CD4-positive, alpha-beta T cell treated with Interleukin-17A for 4 hours (primary cell): ENCODE measurements around the gene ST6GALNAC4.
"Not testable (repeated sequence)": the region's sequence is repeated elsewhere in the genome, so short reads cannot be mapped to it uniquely, and the experiment has no call there.

Experiments
- DNase-seq: peaks from one replicate; pipeline ENCODE4 v3.0.0-alpha.2; 2020; ENCODE audit warnings: mixed read lengths

The ST6GALNAC4 gene

DNA sequence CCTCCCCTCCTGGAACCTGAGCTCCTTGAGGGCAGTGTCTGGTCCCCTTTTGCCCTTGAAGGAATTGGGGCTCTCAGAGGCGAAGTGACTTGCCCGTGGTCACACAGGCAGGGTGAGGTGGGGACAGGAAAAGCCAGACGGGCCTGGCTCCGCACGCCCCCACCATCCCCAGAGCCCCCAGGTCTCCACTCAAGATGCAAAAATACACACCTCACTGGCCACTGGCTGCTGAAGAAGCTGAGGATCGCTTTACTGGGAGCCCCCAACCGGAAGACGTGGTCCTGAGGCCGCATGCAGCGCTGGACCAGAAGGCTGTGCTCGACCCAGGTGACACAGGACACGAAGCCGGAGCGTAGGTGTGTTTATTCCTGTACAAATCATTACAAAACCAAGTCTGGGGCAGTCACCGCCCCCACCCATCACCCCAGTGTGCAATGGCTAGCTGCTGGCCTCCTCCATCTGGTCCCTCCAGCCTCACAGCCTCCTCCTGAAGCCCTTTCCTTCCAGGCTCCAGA is 31.8 kb downstream of the ST6GALNAC4 start:
- DNase-seq: no peak

GRCh38 chr9:127884427-127884911 is 32.4 kb downstream of the ST6GALNAC4 start:
- DNase-seq: no peak

DNA sequence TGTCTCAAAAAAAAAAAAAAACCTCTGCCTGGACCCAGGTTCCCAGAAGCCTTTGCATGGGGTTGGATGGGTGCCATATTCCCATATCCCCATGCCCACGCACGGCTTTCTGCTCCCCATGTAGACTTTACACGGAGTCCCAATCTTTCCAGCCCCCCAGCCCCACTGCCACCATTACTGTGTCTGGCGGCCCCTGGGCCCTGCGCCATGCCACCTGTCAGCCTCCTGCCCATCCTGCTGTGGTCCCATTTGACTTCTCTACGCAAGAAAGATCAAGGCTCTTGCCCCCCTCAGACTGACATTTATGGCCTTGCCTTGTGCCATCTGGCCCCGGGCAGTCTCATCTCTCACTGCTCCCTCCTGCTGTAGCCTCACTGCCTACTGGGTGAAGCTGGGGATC is 32.9 kb downstream of the ST6GALNAC4 start:
- DNase-seq: no peak

- DNase-seq: not testable (repeated sequence)
These were observed 35.1 kb downstream of the ST6GALNAC4 start for GRCh38 chr9:127881715-127882114.

DNA sequence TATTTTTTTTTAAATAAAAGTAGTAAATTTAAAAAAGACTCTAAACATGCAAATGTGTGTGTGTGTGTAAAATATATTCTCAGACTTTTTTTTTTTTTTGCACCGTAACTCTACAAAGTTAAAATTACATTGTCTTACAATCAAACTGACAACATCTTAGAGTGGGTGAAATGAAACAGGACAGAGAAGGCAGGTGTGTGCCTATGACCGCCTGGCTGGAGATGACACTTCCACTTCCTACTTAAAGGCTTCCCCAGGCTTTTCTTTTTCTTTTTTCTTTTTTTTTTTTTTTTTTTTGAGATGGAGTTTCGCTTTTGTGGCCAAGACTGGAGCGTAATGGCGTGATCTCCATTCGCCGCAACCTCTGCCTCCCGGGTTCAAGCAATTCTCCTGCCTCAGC is 36.7 kb downstream of the ST6GALNAC4 start:
- DNase-seq: no peak

- no peak for DNase-seq
These were observed 38.0 kb downstream of the ST6GALNAC4 start for GRCh38 chr9:127878652-127879390.

GRCh38 chr9:127878001-127878651 is 38.7 kb downstream of the ST6GALNAC4 start:
- DNase-seq: no peak

- DNase-seq: no peak
These were observed 39.3 kb downstream of the ST6GALNAC4 start, which contains the start of gene AK1 for GRCh38 chr9:127877566-127877998. AK1 (minus strand) TSS chr9:127877675; CDS start chr9:127874617, 3,058 bp downstream.

- no peak for DNase-seq
These were observed 39.9 kb downstream of the ST6GALNAC4 start for GRCh38 chr9:127876764-127877562.

- DNase-seq: no peak
These were observed 40.6 kb downstream of the ST6GALNAC4 start for GRCh38 chr9:127876026-127876763.

GRCh38 chr9:127875306-127875966 is 41.4 kb downstream of the ST6GALNAC4 start:
- no peak for DNase-seq

DNA sequence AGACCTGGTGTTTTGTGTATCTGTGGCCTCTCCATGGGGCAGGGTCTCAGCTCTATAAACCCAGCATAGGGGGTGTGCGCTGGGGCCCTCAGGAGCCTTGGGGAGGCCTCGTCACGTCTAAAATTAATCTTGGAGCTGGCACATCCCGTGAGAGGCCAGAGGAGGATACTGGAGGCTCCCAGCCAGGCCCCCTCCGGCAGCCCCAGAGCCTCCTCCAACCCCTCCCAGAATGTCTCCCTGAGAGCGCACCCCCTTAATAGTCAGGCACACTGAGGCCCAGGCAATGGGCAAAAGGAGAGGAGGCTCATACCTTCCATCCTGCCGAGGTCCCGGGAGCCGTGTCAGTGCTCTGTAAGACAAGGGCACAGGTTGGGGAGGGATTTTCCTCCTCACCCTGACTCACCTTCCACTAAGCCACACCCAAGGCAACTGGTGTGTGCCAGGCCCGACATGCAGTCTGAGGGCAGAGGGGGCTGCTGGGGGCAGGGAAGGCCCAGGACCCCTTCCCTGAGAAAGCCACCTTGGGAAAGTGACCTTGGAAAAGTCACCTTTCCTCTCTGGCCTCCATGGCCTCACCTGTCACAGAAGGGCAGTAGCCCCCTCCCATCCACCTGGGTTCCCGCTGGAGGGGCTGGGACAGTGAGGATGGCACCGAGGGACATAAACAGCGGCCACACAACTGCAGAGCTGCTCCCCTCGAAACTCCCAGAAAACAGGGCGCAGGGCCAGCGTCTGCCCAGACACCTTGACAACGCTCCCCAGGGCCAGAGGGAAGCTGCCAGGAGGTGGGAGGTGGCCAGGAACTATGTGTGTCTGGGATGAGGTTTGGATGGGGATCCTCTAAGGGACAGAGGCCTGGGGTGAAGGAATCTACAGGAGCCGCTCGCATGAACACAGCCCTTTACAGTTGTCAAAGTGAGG is 42.3 kb downstream of the ST6GALNAC4 start:
- no peak for DNase-seq

DNA sequence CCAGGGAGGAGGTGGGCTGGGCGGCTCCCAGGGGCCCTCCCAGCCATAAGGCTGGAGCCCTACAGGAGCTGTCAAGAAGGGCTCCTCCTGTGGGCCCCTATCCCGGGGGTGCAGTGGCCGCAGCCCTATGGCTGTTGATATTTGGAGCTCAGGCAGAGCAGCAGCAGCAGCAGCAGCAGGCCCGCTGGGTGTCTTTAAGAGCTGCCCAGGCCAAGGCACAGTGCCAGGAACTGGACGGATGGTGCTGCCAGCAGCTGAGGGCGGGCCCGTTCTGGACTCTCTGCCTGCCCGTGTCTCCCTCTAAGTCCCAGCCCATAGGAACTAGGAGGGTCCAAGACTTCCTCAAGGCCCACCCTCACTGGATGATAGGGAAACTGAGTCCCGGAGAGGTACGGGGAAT is 43.0 kb downstream of the ST6GALNAC4 start:
- DNase-seq: no peak

DNA sequence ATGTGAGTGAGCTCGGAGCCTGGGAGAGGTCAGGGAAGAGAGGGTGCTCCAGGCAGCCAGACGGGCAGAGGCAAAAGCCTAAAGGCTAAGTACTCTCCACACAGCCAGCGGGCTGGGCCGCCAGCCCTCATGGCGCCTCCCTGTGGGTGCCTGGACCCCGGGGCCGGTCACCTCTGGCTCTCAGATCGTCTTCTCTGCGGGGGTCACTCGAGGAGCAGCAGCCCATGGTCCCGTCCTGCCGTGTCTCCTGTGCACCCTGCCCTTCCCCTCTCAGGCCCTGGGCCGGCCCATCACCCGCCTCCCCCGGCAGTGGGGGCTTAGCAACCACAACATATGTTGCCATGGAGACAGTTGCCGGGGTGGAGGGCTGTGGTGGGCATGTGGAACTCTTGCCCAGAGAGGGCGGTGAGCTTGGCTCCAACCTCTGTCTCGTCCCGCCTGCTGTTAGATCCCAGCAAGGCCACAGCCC is 43.6 kb downstream of the ST6GALNAC4 start:
- no peak for DNase-seq

GRCh38 chr9:127872369-127873222 is 44.2 kb downstream of the ST6GALNAC4 start:
- no peak for DNase-seq

DNA sequence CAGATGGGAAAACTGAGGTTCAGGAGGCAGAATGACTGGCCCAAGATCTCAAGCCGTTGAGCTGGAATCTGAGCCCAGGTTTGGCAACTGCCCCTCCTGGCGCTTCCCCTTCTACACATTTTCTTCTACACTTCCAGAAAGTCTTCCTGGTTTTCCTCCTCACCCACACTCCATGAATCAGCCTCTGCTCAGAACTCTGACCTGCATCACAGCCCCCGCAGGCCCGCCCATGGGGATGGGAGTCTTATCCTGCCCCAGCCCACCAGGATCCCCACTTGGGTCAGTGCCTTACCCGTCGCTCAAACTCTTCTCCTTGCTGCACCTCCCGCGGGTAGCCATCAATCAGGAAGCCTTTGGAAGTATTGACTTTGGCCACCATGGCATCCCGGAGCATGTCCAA is 45.3 kb downstream of the ST6GALNAC4 start:
- DNase-seq: no peak

GRCh38 chr9:127870887-127871286 is 46.0 kb downstream of the ST6GALNAC4 start:
- no peak for DNase-seq

DNA sequence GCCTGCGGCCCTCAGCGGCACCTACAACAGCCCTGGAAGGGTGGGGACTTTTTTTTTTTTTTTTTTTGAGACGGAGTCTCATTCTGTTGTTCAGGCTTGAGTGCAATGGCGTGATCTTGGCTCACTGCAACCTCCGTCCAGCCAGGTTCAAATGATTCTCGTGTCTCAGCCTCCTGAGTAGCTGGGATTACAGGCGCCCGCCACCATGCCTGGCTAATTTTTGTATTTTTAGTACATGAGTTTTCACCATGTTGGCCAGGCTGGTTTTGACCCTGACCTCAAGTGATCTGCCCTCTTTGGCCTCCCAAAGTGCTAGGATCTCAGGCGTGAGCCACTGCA is 46.7 kb downstream of the ST6GALNAC4 start:
- DNase-seq: not testable (repeated sequence)

GRCh38 chr9:127869310-127870152 is 47.3 kb downstream of the ST6GALNAC4 start:
- DNase-seq: peak; percentile 88
